ENCODE results near the gene OR4X2.

GRCh38 chr11:48216510-48216909, 28.4 kb upstream of the OR4X2 start, which contains the start of gene OR4B1:
- TF ChIP-seq RARB (CRISPR knock-in tag; IDR thresholded peaks at IDR 0.05) (no peak), ARNTL (CRISPR knock-in tag; IDR thresholded peaks at IDR 0.05; ENCODE audit: borderline replicate concordance, low read depth) (no peak), CREB5 (CRISPR knock-in tag; IDR thresholded peaks at IDR 0.05; ENCODE audit: low read depth) (no peak), ZFP30 (CRISPR knock-in tag; IDR thresholded peaks at IDR 0.05) (no peak), PPARA (CRISPR knock-in tag; IDR thresholded peaks at IDR 0.05; ENCODE audit: borderline replicate concordance) (no peak), TCF4 (CRISPR knock-in tag; IDR thresholded peaks at IDR 0.05; ENCODE audit: borderline replicate concordance) (no peak), TOX (CRISPR knock-in tag; IDR thresholded peaks at IDR 0.05; ENCODE audit: borderline replicate concordance) (no peak), ZNF70 (CRISPR knock-in tag; IDR thresholded peaks at IDR 0.05) (no peak), CSRNP3 (CRISPR knock-in tag; IDR thresholded peaks at IDR 0.05) (no peak)
- TF ChIP-seq, protein P1, sequence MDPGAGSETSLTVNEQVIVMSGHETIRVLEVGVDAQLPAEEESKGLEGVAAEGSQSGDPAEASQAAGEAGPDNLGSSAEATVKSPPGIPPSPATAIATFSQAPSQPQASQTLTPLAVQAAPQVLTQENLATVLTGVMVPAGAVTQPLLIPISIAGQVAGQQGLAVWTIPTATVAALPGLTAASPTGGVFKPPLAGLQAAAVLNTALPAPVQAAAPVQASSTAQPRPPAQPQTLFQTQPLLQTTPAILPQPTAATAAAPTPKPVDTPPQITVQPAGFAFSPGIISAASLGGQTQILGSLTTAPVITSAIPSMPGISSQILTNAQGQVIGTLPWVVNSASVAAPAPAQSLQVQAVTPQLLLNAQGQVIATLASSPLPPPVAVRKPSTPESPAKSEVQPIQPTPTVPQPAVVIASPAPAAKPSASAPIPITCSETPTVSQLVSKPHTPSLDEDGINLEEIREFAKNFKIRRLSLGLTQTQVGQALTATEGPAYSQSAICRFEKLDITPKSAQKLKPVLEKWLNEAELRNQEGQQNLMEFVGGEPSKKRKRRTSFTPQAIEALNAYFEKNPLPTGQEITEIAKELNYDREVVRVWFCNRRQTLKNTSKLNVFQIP (CRISPR knock-in tag; IDR thresholded peaks at IDR 0.05; ENCODE audit: borderline replicate concordance, low read depth): no peak
- TF ChIP-seq, protein P2, sequence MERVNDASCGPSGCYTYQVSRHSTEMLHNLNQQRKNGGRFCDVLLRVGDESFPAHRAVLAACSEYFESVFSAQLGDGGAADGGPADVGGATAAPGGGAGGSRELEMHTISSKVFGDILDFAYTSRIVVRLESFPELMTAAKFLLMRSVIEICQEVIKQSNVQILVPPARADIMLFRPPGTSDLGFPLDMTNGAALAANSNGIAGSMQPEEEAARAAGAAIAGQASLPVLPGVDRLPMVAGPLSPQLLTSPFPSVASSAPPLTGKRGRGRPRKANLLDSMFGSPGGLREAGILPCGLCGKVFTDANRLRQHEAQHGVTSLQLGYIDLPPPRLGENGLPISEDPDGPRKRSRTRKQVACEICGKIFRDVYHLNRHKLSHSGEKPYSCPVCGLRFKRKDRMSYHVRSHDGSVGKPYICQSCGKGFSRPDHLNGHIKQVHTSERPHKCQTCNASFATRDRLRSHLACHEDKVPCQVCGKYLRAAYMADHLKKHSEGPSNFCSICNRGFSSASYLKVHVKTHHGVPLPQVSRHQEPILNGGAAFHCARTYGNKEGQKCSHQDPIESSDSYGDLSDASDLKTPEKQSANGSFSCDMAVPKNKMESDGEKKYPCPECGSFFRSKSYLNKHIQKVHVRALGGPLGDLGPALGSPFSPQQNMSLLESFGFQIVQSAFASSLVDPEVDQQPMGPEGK (CRISPR knock-in tag; IDR thresholded peaks at IDR 0.05; ENCODE audit: borderline replicate concordance): no peak

Data from SK-N-SH treated with all-trans-retinoic acid at 6 μM for 48 hours (cell line).